H1 (cell line): ENCODE measurements around the gene NGFR. TPM values are rescaled to one million over a fixed set of nuclear protein-coding genes. Genes with fewer than 3 reads are reported as not detected.

Experiments
- ASH2L ChIP-seq: fragments of 200-600, 300-600 bp; sonication (generic); IDR thresholded peaks from one replicate; pipeline ENCODE4 v1.7.1; 2017; ENCODE audit warnings: low read length
- ATF3 ChIP-seq: IDR thresholded peaks from 2 replicates; pipeline ENCODE4 v1.6.1; 2011; ENCODE audit warnings: low read depth, mild to moderate bottlenecking, low read length; ENCODE audit not compliant: insufficient read depth
- BACH1 ChIP-seq: IDR thresholded peaks from 2 replicates; pipeline ENCODE4 v1.6.1; 2012; ENCODE audit warnings: low read length, improper control_type of control experiment
- BCL11A ChIP-seq, 2 experiments: IDR thresholded peaks; one replicate each; pipeline ENCODE4 v1.6.1; 2011; ENCODE audit warnings: low read depth in 2 of 2, low read length in 2 of 2, mild to moderate bottlenecking in 2 of 2
- CBX5 ChIP-seq: fragments of 300-800, 300-1000 bp; sonication (generic); IDR thresholded peaks from 2 replicates; pipeline ENCODE4 v1.7.1; 2016; ENCODE audit warnings: antibody characterized with exemption, low read length, low read depth
- CHD1 ChIP-seq: IDR thresholded peaks from 2 replicates; pipeline ENCODE4 v1.6.1; 2012; ENCODE audit warnings: low read depth, low read length, improper control_type of control experiment
- CREB1 ChIP-seq: IDR thresholded peaks from 2 replicates; pipeline ENCODE4 v1.6.1; 2012; ENCODE audit warnings: inconsistent platforms
- EGR1 ChIP-seq: IDR thresholded peaks from 2 replicates; pipeline ENCODE4 v1.6.1; 2011; ENCODE audit warnings: low read depth, low read length, borderline replicate concordance
- EP300 ChIP-seq, 2 experiments: IDR thresholded peaks; 1 replicate in 1 of 2; 2 replicates in 1 of 2; pipeline ENCODE4 v1.6.1; 2011 to 2012; ENCODE audit warnings: low read depth in 2 of 2, low read length in 2 of 2, mild to moderate bottlenecking in 2 of 2, borderline replicate concordance in 1 of 2, inconsistent platforms in 1 of 2, moderate library complexity in 1 of 2
- EZH2 ChIP-seq: fragments of 200-600 bp; sonication (generic); IDR thresholded peaks from 2 replicates; pipeline ENCODE4 v1.7.1; 2012; ENCODE audit warnings: low read depth, mild to moderate bottlenecking, moderate library complexity, low read length, inconsistent platforms; ENCODE audit not compliant: severe bottlenecking
- GABPA ChIP-seq: IDR thresholded peaks from 2 replicates; pipeline ENCODE4 v1.6.1; 2011; ENCODE audit warnings: mild to moderate bottlenecking, low read length, moderate library complexity, borderline replicate concordance; ENCODE audit not compliant: insufficient read depth
- JUND ChIP-seq: IDR thresholded peaks from 2 replicates; pipeline ENCODE4 v1.6.1; 2011; ENCODE audit warnings: mild to moderate bottlenecking, improper control_type of control experiment, low read length
- KDM1A ChIP-seq: fragments of 200-600, 300-600 bp; sonication (generic); IDR thresholded peaks from 2 replicates; pipeline ENCODE4 v1.7.1; 2016; ENCODE audit warnings: mild to moderate bottlenecking, low read length, borderline replicate concordance
- KDM5A ChIP-seq: fragments of 200-600 bp; IDR thresholded peaks from 2 replicates; pipeline ENCODE4 v1.7.1; 2012; ENCODE audit warnings: mild to moderate bottlenecking, low read length, inconsistent platforms, mixed read lengths
- NANOG ChIP-seq: IDR thresholded peaks from 2 replicates; pipeline ENCODE4 v1.6.1; 2011; ENCODE audit warnings: low read length, low read depth, mild to moderate bottlenecking, inconsistent platforms; ENCODE audit not compliant: insufficient read depth, poor library complexity, severe bottlenecking
- NRF1 ChIP-seq: IDR thresholded peaks from 2 replicates; pipeline ENCODE4 v1.6.1; 2011; ENCODE audit warnings: mild to moderate bottlenecking, low read depth, low read length, improper control_type of control experiment
- RFX5 ChIP-seq: IDR thresholded peaks from 2 replicates; pipeline ENCODE4 v1.6.1; 2011; ENCODE audit warnings: low read depth, low read length, improper control_type of control experiment, borderline replicate concordance
- SAP30 ChIP-seq: fragments of 300-600 bp; sonication (generic); IDR thresholded peaks from 2 replicates; pipeline ENCODE4 v1.7.1; 2012; ENCODE audit warnings: low read length, moderate library complexity, mild to moderate bottlenecking, inconsistent platforms; ENCODE audit not compliant: insufficient read depth, insufficient replicate concordance
- SIN3A ChIP-seq, 2 experiments: IDR thresholded peaks in 1 of 2; conservative IDR thresholded peaks in 1 of 2; 2 replicates each; pipeline ENCODE4 v1.6.1; 2011 to 2012; ENCODE audit warnings: low read length in 2 of 2, improper control_type of control experiment in 1 of 2, low read depth in 1 of 2, mild to moderate bottlenecking in 1 of 2
- SIRT6 ChIP-seq: IDR thresholded peaks from one replicate; pipeline ENCODE4 v1.7.1; 2012; ENCODE audit warnings: low read length, inconsistent platforms
- TAF1 ChIP-seq: IDR thresholded peaks from 2 replicates; pipeline ENCODE4 v1.6.1; 2011; ENCODE audit warnings: mild to moderate bottlenecking, low read depth, low read length
- TAF7 ChIP-seq: optimal IDR thresholded peaks from 2 replicates; pipeline ENCODE3; 2011; ENCODE audit warnings: low read depth, mild to moderate bottlenecking, inconsistent platforms, low read length, moderate library complexity, borderline replicate concordance
- YY1 ChIP-seq: IDR thresholded peaks from 2 replicates; pipeline ENCODE4 v1.6.1; 2011; ENCODE audit warnings: low read depth, mild to moderate bottlenecking, low read length
- polyA plus RNA-seq, 7 experiments: library from polyadenylated mRNA; depleted of rRNA in 3 of 7; stranded (reverse) in 5 of 7; unstranded in 2 of 7; fragments of >200 nt in 5 of 7; fragments of 200-250 nt in 2 of 7; gene quantifications; 1 replicate in 5 of 7; 2 replicates in 1 of 7; 4 replicates in 1 of 7; pipeline versions ENCODE4 v1.2.1 to v1.2.3, GENCODE V29; 2011 to 2013; ENCODE audit warnings: missing spikeins in 2 of 7, mixed read lengths in 2 of 7
- total RNA-seq: library from RNA; stranded (reverse); fragmentation: NEBNext Ultra II Directional; extraction: Animal tissue kit (Norgen Biotek cat#: 25700); gene quantifications from 2 replicates; pipeline ENCODE4 v1.2.1, GENCODE V29; 2021

Gene NGFR
- total and polyA plus RNA-seq, 2 of the 8 experiments (the other 6 are each of a cell fraction or from before 2014, with no cell fraction given): 8.1 to 10.3 TPM

- no peak for TF ChIP-seq EGR1
- peak; percentile 21; the same call in 1 of the 2 replicates for TF ChIP-seq NRF1
- peak; percentile 59; the same call in 1 of the 2 replicates for TF ChIP-seq YY1
- TF ChIP-seq SAP30: no peak
- peak; percentile 61; the same call in 1 of the 2 replicates for TF ChIP-seq JUND
- TF ChIP-seq GABPA: peak; percentile 69; the same call in 1 of the 2 replicates
- peak; percentile 14; the same call in 1 of the 2 replicates for TF ChIP-seq BACH1
- TF ChIP-seq KDM5A: no peak
- no peak for TF ChIP-seq ASH2L
- peak; percentile 47 for TF ChIP-seq CREB1
- TF ChIP-seq BCL11A (IDR thresholded peaks at IDR 0.05; ENCODE audit: low read depth in 2 of 2, low read length in 2 of 2): no peak
- peak; percentile 34 for TF ChIP-seq NANOG
- no peak for TF ChIP-seq EZH2
- 0 out of 2 replicates have a peak, but pooled peaks have one; percentile 3 for TF ChIP-seq ATF3
- no peak for TF ChIP-seq CHD1
- TF ChIP-seq SIN3A (conservative IDR thresholded peaks at IDR 0.05 in 1 of 2, IDR thresholded peaks at IDR 0.05 in 1 of 2; ENCODE audit: low read depth in 1 of 2, low read length in 2 of 2): peak; percentile 69 to 85; a peak in 2 of 4 replicates
- TF ChIP-seq TAF7: peak; percentile 49
- TF ChIP-seq RFX5: no peak
- TF ChIP-seq TAF1: peak; percentile 30; the same call in 1 of the 2 replicates
- no peak for TF ChIP-seq KDM1A
- TF ChIP-seq SIRT6: no peak
- peak in 1 of 2 experiments; percentile 36; a peak in 1 of 3 replicates for TF ChIP-seq EP300 (IDR thresholded peaks at IDR 0.05; ENCODE audit: borderline replicate concordance in 1 of 2, low read depth in 2 of 2, low read length in 2 of 2)
- no peak for TF ChIP-seq CBX5
These were observed 61.3 kb downstream of the NGFR start (continued) for GRCh38 chr17:49556223-49556943.
